ENCODE results near the gene LIPC.

Gene LIPC

GRCh38 chr15:58554758-58555157, 123.0 kb downstream of the LIPC start:
- no peak for DNase-seq (ENCODE audit: low read depth)

- DNase-seq (ENCODE audit: low read depth) = no peak
Observed at GRCh38 chr15:58555162-58556027, 123.6 kb downstream of the LIPC start.

DNA sequence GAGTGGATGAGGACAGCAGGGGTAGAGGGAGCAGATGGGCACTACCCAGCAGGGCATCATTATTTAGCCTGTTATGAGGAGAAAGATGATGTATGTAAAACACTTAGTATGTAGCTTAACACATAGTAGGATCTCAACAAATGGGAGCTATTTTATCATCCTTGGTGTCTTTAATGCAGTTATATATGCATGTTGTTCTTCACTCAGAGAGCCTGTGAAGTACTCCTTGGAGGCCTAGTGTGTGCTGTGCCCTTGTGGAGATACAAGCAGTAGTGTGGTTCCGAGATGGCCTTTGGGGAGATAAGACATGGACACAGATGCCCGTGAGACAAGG, 124.2 kb downstream of the LIPC start:
- no peak for DNase-seq (ENCODE audit: low read depth)

DNA sequence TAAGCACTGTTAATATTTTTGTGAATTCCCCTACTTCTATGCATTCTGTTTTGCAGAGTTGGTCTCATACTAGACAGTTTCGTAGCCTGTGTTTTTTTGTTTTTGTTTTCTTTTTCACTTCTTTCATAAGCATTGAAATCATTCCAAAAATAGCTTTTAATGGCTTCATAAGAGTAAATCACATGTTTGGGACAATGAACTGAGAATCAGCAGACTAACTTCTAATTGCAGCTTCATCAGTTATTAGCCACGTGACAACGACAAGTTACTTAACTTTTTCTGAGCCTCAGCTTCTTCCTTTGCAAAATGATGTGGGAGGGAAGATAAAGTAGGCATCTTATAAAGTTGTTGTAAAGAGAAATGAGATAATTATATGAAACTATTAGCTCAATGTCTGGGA, 124.8 kb downstream of the LIPC start:
- DNase-seq (ENCODE audit: low read depth) = no peak

- no peak for DNase-seq (ENCODE audit: low read depth)
Observed at GRCh38 chr15:58558777-58559176, 127.0 kb downstream of the LIPC start.

GRCh38 chr15:58559904-58560588, 128.3 kb downstream of the LIPC start:
- no peak for DNase-seq (ENCODE audit: low read depth)

DNA sequence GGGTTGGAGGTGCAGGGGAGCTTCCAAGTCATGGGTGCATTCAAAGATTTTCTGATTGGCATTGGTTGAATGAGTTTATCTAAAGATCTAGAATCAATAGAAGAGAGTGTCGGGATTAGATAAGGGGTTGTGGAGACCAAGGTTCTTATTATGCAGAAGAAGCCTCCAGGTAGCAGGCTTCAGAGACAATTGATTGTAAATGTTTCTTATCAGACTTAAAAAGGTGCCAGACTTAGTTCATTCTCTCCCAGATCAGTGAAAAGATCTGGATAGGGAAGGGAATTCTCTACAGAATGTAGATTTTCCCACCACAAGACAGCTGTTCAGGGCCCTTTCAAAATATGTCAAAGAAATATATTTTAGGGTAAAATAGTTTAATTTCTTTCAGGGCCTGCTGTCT, 129.5 kb downstream of the LIPC start:
- no peak for DNase-seq (ENCODE audit: low read depth)

- DNase-seq (ENCODE audit: low read depth) = no peak
Observed at GRCh38 chr15:58562135-58562534, 130.3 kb downstream of the LIPC start.

- no peak for DNase-seq (ENCODE audit: low read depth)
Observed at GRCh38 chr15:58564981-58565380, 133.2 kb downstream of the LIPC start.

GRCh38 chr15:58565619-58566018, 133.8 kb downstream of the LIPC start:
- DNase-seq (ENCODE audit: low read depth) = no peak

DNA sequence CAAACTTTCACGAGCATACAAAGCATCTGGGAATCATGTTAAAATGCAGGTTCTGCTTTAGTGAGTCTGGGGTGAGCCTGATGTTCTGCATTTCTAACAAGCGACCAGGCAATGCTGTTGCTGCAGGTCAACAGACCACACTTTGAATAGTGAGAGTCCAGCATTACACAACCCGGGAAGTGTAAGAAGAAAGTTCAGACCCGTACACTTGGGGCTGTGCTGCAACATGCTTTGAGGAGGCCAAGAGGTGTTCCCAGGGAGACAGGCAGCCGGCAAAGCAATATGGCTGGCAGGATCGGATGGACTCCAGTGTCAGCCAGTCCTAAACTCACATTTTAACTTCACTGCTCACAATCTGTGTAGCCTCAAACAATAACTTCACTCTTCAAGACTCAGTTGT, 134.2 kb downstream of the LIPC start:
- no peak for DNase-seq (ENCODE audit: low read depth)

- no peak for DNase-seq (ENCODE audit: low read depth)
Observed at GRCh38 chr15:58568157-58568571, 136.4 kb downstream of the LIPC start.

DNA sequence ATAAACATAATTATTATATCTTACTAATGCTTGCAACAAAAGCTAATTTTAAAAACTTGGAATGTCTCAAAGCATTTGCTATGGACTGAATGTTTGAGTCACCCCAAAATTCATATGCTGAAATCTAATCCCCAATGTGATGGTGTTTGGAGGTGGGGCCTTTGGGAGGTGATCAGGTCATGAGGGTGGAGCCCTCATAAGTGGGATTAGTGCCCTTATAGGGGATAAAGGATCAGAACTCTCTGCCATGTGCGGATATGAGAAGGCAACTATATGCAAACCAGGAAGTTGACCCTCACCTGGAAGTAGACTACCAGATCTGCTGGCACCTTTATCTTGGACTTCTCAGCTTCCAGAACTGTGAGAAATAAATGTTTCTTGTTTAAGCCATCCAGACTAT, 137.7 kb downstream of the LIPC start:
- DNase-seq (ENCODE audit: low read depth) = no peak

GRCh38 chr15:58571491-58571890, 139.7 kb downstream of the LIPC start:
- no peak for DNase-seq (ENCODE audit: low read depth)

DNA sequence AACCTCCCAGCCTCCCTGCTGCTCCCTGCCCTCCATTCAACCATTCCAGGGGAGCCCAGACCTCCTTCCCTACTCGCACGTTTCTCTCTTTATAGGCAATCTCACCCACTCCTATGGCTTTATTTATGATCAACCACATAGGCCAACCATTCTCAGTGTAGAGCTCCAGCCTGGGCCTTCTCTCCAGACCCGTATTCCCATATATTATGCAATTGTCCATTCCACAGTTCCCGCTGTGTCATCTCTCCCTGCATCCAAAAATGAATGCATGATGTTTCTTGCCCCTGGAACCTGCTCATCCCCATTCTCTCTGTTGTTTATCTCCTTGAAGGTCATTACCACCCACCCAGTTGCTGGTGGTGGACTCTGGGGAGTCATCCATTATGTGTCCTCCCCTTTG, 140.7 kb downstream of the LIPC start:
- no peak for DNase-seq (ENCODE audit: low read depth)

GRCh38 chr15:58573270-58573669, 141.5 kb downstream of the LIPC start:
- no peak for DNase-seq (ENCODE audit: low read depth)

DNA sequence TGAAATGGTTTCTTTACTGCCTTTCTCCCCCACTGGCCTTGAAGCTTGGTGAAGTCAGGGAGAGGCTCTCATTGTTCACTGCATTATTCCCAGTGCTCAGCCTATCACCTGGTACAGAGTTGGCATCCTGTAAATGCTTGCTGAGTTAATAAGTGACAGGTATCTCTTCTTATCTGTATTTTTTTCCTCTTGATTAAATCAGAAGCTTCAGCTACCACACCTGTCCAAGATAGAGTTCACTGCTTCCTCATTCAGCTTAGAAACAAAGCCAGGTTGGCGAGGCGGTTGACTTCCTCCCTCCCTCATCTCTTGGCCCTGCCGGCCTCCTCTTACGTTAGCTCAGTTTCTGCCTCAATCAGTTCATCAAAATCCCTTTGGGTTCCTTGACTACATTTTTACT, 142.8 kb downstream of the LIPC start:
- DNase-seq (ENCODE audit: low read depth) = no peak

GRCh38 chr15:58575045-58575786, 143.4 kb downstream of the LIPC start:
- no peak for DNase-seq (ENCODE audit: low read depth)

GRCh38 chr15:58576657-58577056, 144.9 kb downstream of the LIPC start:
- DNase-seq (ENCODE audit: low read depth) = no peak

- DNase-seq (ENCODE audit: low read depth) = no peak
Observed at GRCh38 chr15:58582160-58582559, 150.4 kb downstream of the LIPC start.

GRCh38 chr15:58583171-58583908, 151.5 kb downstream of the LIPC start:
- DNase-seq (ENCODE audit: low read depth) = no peak

- DNase-seq (ENCODE audit: low read depth) = no peak
Observed at GRCh38 chr15:58584789-58585461, 153.1 kb downstream of the LIPC start.

Data from activated T-cell treated with anti-CD3 and anti-CD28 coated beads for 24 hours (primary cell).